Kidney (tissue), 14 donors: ENCODE results near the gene STON1. TPM values are rescaled to one million over a fixed set of nuclear protein-coding genes. Genes with fewer than 3 reads are reported as not detected.

Experiments
- DNase-seq, 5 donors: peaks; one replicate each; pipeline ENCODE4 v3.0.0-alpha.2; 2013 to 2020
- FAIRE-seq: peaks from 2 replicates; lab custom pipeline; 2012; peaks lifted over from hg19 to GRCh38; lab: Jason Lieb, UNC
- H3K27ac ChIP-seq, 2 donors: one replicate each; pipeline ENCODE4 v1.7.0; 2013; ENCODE audit warnings: low read depth in 2 of 2, low read length in 2 of 2, inconsistent platforms in 1 of 2
- H3K27me3 ChIP-seq: one replicate; pipeline ENCODE4 v1.7.1; 2013; ENCODE audit warnings: low read length, inconsistent platforms; ENCODE audit not compliant: control insufficient read depth, insufficient read depth
- H3K36me3 ChIP-seq, 3 donors: one replicate each; pipeline versions ENCODE4 v1.7.0 to v1.7.1; 2013; ENCODE audit warnings: low read length in 3 of 3, control low read depth in 1 of 3, inconsistent platforms in 1 of 3; ENCODE audit not compliant: insufficient read depth in 3 of 3, control insufficient read depth in 2 of 3
- H3K4me1 ChIP-seq, 3 donors: one replicate each; pipeline versions ENCODE4 v1.7.0 to v1.7.1; 2013; ENCODE audit warnings: low read length in 3 of 3, inconsistent platforms in 1 of 3, low read depth in 1 of 3; ENCODE audit not compliant: control insufficient read depth in 2 of 3, insufficient read depth in 2 of 3
- H3K4me3 ChIP-seq, 3 donors: one replicate each; pipeline versions ENCODE4 v1.7.0 to v1.8.1; 2013; ENCODE audit warnings: low read length in 3 of 3, control low read depth in 1 of 3, inconsistent platforms in 1 of 3
- H3K9ac ChIP-seq, 3 donors: one replicate each; pipeline versions ENCODE4 v1.7.0 to v1.7.1; 2013; ENCODE audit warnings: low read length in 3 of 3, control low read depth in 1 of 3, inconsistent platforms in 1 of 3
- H3K9me3 ChIP-seq, 3 donors: one replicate each; pipeline versions ENCODE4 v1.7.0 to v1.7.1; 2013; ENCODE audit warnings: low read length in 3 of 3, control low read depth in 1 of 3, inconsistent platforms in 1 of 3; ENCODE audit not compliant: control insufficient read depth in 2 of 3, insufficient read depth in 1 of 3
- CTCF ChIP-seq: IDR thresholded peaks from 3 replicates; pipeline ENCODE4 v1.5.1; 2012; ENCODE audit warnings: mild to moderate bottlenecking, moderate library complexity, borderline replicate concordance; ENCODE audit not compliant: insufficient read depth; ENCODE audit errors: extremely low read depth
- intact Hi-C: fragments of 100-400 bp; cut with DNase I; formaldehyde crosslinking; loops from one replicate; pipeline ENCODE4 v1.11.1; 2022
- polyA plus RNA-seq: library from polyadenylated mRNA; stranded (reverse); fragments of 350-450 nt; fragmentation: Illumina TruSeq; extraction: RNeasy Lipid Tissue Mini Kit (QIAGEN cat#74804); gene quantifications from one replicate; pipeline ENCODE4 v1.2.3, GENCODE V29; 2014; ENCODE audit warnings: low read depth, low replicate concordance; ENCODE audit not compliant: insufficient read depth
- total RNA-seq: library from RNA; stranded (reverse); fragmentation: NEBNext Ultra II Directional; extraction: Animal tissue kit (Norgen Biotek cat#: 25700); gene quantifications from one replicate; pipeline ENCODE4 v1.2.1, GENCODE V29; 2021
- donor health status: control.
- donor health status: control.
- donor health status: control.
- donor health status: control.
- donor health status: control.
- donor health status: DM: yes; HTN: yes; CAD: no.
- donor health status: Normal renal cell carcinoma (clear cell type).

The STON1 gene
- total and polyA plus RNA-seq, 2 donors from 2014 or later, result 5.8 to 15.7 TPM

- Histone ChIP-seq H3K4me3 (no peak overlapping the region), H3K27me3 (no peaks in the 10 kb centered on the region), H3K36me3 (peaks cover 0 to 21% (median 18%) of the 10 kb centered on the region in 3 donors), H3K9ac (no peak overlapping the region), H3K9me3 (no peaks in the 10 kb centered on the region), H3K27ac (peak overlapping the region in 1 of 2 donors; percentile 79), H3K4me1 (peaks cover 0 to 9% (median 3%) of the 10 kb centered on the region in 3 donors)
- peak; percentile 27 for FAIRE-seq
- no peak for TF ChIP-seq CTCF
- DNase-seq, result peak in 2 of 5 donors; percentile 30 to 55
- intact Hi-C loops, result no loop called here
Measured at GRCh38 chr2:48508461-48509124, 21.4 kb upstream of the STON1 start.

- Histone ChIP-seq H3K27ac (peak overlapping the region in 1 of 2 donors; percentile 72), H3K27me3 (no peaks in the 10 kb centered on the region), H3K4me3 (no peak overlapping the region), H3K4me1 (peaks cover 0 to 9% (median 3%) of the 10 kb centered on the region in 3 donors), H3K36me3 (peaks cover 0 to 21% (median 19%) of the 10 kb centered on the region in 3 donors), H3K9me3 (no peaks in the 10 kb centered on the region), H3K9ac (peak overlapping the region in 1 of 3 donors; percentile 9)
- TF ChIP-seq CTCF, result no peak
- DNase-seq (no peak), FAIRE-seq (no peak)
- intact Hi-C loops, result no loop called here
Measured at GRCh38 chr2:48510329-48510728, 19.6 kb upstream of the STON1 start.

GRCh38 chr2:48511849-48512470 lies 18.0 kb upstream of the STON1 start:
- peaks cover 0 to 25% (median 21%) of the 10 kb centered on the region in 3 donors for H3K36me3 ChIP-seq

More at GRCh38 chr2:48511849-48512470, 18.0 kb upstream of the STON1 start:
- H3K9me3 ChIP-seq, result no peaks in the 10 kb centered on the region
- peak in 1 of 5 donors; percentile 44 for DNase-seq
- intact Hi-C loops, result no loop called here
- H3K9ac ChIP-seq, result no peak overlapping the region
- peaks cover 0 to 9% (median 3%) of the 10 kb centered on the region in 3 donors for H3K4me1 ChIP-seq
- no peak overlapping the region for H3K4me3 ChIP-seq
- no peaks in the 10 kb centered on the region for H3K27me3 ChIP-seq
- no peak for TF ChIP-seq CTCF
- H3K27ac ChIP-seq, result no peak overlapping the region
- no peak for FAIRE-seq
